Loucy (cell line): ENCODE data around the gene RHOH.
A peak's percentile ranks its signal among the peaks of the same experiment; 100 is the strongest.

Experiments
- H2AFZ ChIP-seq: fragments of 200-600 bp; sonication (generic); 2 replicates; pipeline ENCODE4 v1.6.0; 2016; ENCODE audit warnings: antibody characterized with exemption, mild to moderate bottlenecking, low read length, moderate library complexity
- H3F3A ChIP-seq: fragments of 200-600 bp; 2 replicates; pipeline ENCODE4 v1.6.0; 2016; ENCODE audit warnings: antibody characterized with exemption, low read depth, mild to moderate bottlenecking
- H3K27me3 ChIP-seq: fragments of 200-600 bp; sonication (generic); 2 replicates; pipeline ENCODE4 v1.6.1; 2014; ENCODE audit warnings: low read length, mild to moderate bottlenecking; ENCODE audit not compliant: insufficient read depth, poor library complexity, severe bottlenecking
- H3K36me3 ChIP-seq: fragments of 200-600 bp; sonication (generic); 2 replicates; pipeline ENCODE4 v1.6.1; 2016; ENCODE audit warnings: low read length; ENCODE audit not compliant: insufficient read depth
- H3K4me1 ChIP-seq: fragments of 200-600 bp; sonication (generic); 2 replicates; pipeline ENCODE4 v1.5.1; 2014; ENCODE audit warnings: low read length, mild to moderate bottlenecking; ENCODE audit not compliant: insufficient read depth, poor library complexity, severe bottlenecking
- H3K4me2 ChIP-seq: fragments of 200-600 bp; sonication (generic); 2 replicates; pipeline ENCODE4 v1.6.0; 2014; ENCODE audit warnings: antibody characterized with exemption, low read length, low read depth, mild to moderate bottlenecking; ENCODE audit not compliant: poor library complexity, severe bottlenecking
- H3K4me3 ChIP-seq: fragments of 200-600 bp; sonication (generic); 2 replicates; pipeline ENCODE4 v1.5.1; 2014; ENCODE audit warnings: low read length, mild to moderate bottlenecking, mixed read lengths; ENCODE audit not compliant: poor library complexity, severe bottlenecking
- H3K79me2 ChIP-seq: fragments of 200-600 bp; sonication (generic); 2 replicates; pipeline ENCODE4 v1.6.1; 2014; ENCODE audit warnings: low read length; ENCODE audit not compliant: insufficient read depth
- H3K9ac ChIP-seq: fragments of 200-600 bp; sonication (generic); 2 replicates; pipeline ENCODE4 v1.6.0; 2014; ENCODE audit warnings: mild to moderate bottlenecking, low read depth, low read length, moderate library complexity; ENCODE audit not compliant: poor library complexity, severe bottlenecking
- H3K9me2 ChIP-seq: fragments of 200-600 bp; sonication (generic); replicated peaks from 2 replicates; pipeline ENCODE4 v1.6.1; 2016; ENCODE audit warnings: low read depth, low read length, mixed read lengths
- H3K9me3 ChIP-seq: fragments of 200-600 bp; sonication (generic); 2 replicates; pipeline ENCODE4 v1.6.1; 2014; ENCODE audit warnings: mild to moderate bottlenecking, antibody characterized with exemption, low read length, low read depth; ENCODE audit not compliant: insufficient read depth
- H4K20me1 ChIP-seq: fragments of 200-600 bp; sonication (generic); 2 replicates; pipeline ENCODE4 v1.6.0; 2014; ENCODE audit warnings: antibody characterized with exemption, low read length, mild to moderate bottlenecking; ENCODE audit not compliant: insufficient read depth, poor library complexity, severe bottlenecking
- EZH2phosphoT487 ChIP-seq: fragments of 200-600 bp; IDR thresholded peaks from 2 replicates; pipeline ENCODE4 v1.6.1; 2018; ENCODE audit warnings: antibody characterized with exemption, mild to moderate bottlenecking, moderate library complexity, borderline replicate concordance
- TF ChIP-seq, protein P1 (sequence below): fragments of 200-600 bp; sonication (generic); conservative IDR thresholded peaks from 2 replicates; pipeline ENCODE4 v1.5.1; 2014; ENCODE audit warnings: mild to moderate bottlenecking, antibody characterized with exemption, low read length

Gene RHOH

DNA sequence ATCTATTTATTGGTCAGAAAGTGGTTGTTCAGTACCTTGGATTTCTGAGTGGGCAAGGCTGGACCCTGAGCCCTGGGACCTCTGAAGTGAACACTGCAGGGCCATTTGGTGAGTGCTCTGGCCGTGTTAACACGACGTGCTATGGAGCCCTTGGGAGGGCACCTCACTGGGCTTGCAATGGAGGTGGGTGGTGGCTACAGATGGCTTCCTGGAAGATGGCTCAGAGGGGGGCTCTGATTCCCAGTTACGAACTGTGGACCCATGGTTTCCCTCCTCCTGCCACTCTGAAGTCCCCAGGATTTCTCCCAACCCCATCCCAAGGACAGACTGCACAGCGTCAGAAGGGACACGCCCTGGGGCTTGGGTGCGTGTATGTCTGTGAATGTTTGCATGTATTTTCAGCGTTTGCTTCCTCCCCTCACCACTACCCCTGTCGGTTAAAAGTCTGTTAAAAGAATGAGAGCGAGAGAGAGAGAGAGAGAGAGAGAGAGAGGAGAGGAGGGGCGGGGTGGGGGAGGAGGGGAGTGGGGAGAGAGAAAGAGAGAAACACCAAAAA is 3.7 kb upstream of the RHOH start:
- no peak for TF ChIP-seq EZH2phosphoT487
- TF ChIP-seq, protein P1, sequence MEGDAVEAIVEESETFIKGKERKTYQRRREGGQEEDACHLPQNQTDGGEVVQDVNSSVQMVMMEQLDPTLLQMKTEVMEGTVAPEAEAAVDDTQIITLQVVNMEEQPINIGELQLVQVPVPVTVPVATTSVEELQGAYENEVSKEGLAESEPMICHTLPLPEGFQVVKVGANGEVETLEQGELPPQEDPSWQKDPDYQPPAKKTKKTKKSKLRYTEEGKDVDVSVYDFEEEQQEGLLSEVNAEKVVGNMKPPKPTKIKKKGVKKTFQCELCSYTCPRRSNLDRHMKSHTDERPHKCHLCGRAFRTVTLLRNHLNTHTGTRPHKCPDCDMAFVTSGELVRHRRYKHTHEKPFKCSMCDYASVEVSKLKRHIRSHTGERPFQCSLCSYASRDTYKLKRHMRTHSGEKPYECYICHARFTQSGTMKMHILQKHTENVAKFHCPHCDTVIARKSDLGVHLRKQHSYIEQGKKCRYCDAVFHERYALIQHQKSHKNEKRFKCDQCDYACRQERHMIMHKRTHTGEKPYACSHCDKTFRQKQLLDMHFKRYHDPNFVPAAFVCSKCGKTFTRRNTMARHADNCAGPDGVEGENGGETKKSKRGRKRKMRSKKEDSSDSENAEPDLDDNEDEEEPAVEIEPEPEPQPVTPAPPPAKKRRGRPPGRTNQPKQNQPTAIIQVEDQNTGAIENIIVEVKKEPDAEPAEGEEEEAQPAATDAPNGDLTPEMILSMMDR, result peak; percentile 24; the same call in 1 of the 2 replicates
- Histone ChIP-seq H3K9me3 (no peaks in the 10 kb centered on the region), H3F3A (peaks cover 8% of the 10 kb centered on the region; the same call in 1 of the 2 replicates), H3K9me2 (no peaks in the 10 kb centered on the region), H3K4me3 (peak overlapping the region; percentile 96), H4K20me1 (peaks cover 11% of the 10 kb centered on the region), H3K36me3 (no peaks in the 10 kb centered on the region), H2AFZ (peak overlapping the region; percentile 55; the same call in 1 of the 2 replicates), H3K4me2 (peak overlapping the region; percentile 96), H3K9ac (peak overlapping the region; percentile 96), H3K4me1 (peaks cover 65% of the 10 kb centered on the region), H3K79me2 (peaks cover 89% of the 10 kb centered on the region), H3K27me3 (peaks cover 11% of the 10 kb centered on the region)

DNA sequence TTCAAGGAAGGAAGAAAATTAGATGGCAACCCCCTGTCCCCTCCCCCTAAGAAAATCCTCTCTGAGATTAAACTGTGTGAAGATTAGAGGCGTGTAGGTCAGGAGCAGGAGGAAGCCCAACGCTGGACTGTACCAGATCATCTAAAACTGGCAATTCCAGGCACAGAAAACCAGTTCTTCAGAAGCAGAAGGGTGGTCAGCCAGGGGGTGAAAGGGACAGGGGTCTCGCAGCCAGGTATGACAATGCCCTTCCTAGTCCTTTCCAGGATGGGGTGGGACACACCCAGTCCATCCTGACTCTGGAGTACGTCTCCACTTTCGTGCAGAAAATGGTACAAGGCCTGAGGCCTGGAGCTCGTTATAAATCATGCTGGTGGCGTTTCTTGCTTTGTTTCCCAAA is 3.3 kb upstream of the RHOH start:
- H3K4me3 ChIP-seq, result peak overlapping the region; percentile 96
- peak overlapping the region; percentile 96 for H3K4me2 ChIP-seq

DNA sequence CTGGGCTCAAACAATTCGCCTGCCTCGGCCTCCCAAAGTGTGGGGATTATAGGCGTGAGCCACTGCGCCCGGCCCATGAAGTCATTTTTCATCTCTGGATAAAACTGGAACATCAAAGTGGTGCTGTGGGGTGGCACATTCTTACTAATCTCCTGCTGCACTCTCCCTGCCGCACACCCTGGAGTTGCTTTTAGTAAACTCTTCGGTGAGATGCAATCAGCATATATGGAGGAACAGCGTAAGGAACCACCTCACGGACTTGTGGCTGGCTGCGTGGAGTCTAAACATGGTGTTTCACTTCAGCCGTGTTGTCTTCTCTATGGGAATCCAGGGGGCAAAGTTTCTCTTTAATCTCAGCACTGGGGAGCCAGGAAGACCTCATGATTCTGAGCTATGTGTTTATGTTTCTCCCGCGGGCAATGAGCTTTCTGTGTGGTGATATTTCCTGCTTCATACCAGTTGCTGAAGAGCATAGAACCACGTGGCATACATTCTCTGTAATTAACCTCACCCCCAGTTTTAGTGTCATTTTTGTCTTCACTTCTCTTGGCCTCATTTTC is 2.1 kb upstream of the RHOH start:
- peaks cover 26% of the 10 kb centered on the region for H4K20me1 ChIP-seq
- H3K9ac ChIP-seq, result peak overlapping the region; percentile 96
- H3K9me3 ChIP-seq, result no peaks in the 10 kb centered on the region
- peak overlapping the region; percentile 96 for H3K4me3 ChIP-seq
- H3K36me3 ChIP-seq, result no peaks in the 10 kb centered on the region
- H3K79me2 ChIP-seq, result peaks cover 96% of the 10 kb centered on the region
- peaks cover 11% of the 10 kb centered on the region for H3K27me3 ChIP-seq
- H3K4me2 ChIP-seq, result peak overlapping the region; percentile 96
- TF ChIP-seq EZH2phosphoT487, result no peak
- TF ChIP-seq, protein P1, result no peak
- peaks cover 64% of the 10 kb centered on the region for H3K4me1 ChIP-seq
- no peak overlapping the region for H2AFZ ChIP-seq
- peaks cover 8% of the 10 kb centered on the region; the same call in 1 of the 2 replicates for H3F3A ChIP-seq
- no peaks in the 10 kb centered on the region for H3K9me2 ChIP-seq

More for the DNA sequence above, 3.3 kb upstream of the RHOH start:
- Histone ChIP-seq H3K9ac (peak overlapping the region; percentile 96), H3K9me3 (no peaks in the 10 kb centered on the region), H2AFZ (no peak overlapping the region), H3K79me2 (peaks cover 91% of the 10 kb centered on the region), H3F3A (peaks cover 8% of the 10 kb centered on the region; the same call in 1 of the 2 replicates), H3K27me3 (peaks cover 11% of the 10 kb centered on the region), H3K4me1 (peaks cover 65% of the 10 kb centered on the region), H3K9me2 (no peaks in the 10 kb centered on the region), H4K20me1 (peaks cover 15% of the 10 kb centered on the region), H3K36me3 (no peaks in the 10 kb centered on the region)
- TF ChIP-seq, protein P1, result no peak
- TF ChIP-seq EZH2phosphoT487, result no peak
